ENCODE measurements around the gene SERINC3. TPM values are rescaled to one million over a fixed set of nuclear protein-coding genes. Genes with fewer than 3 reads are reported as not detected.
A peak's percentile ranks its signal among the peaks of the same experiment; 100 is the strongest.

The SERINC3 gene
- polyA plus RNA-seq, 1 donor (not counting 4 experiments of a cell fraction or from before 2014, with no cell fraction given) = 118 TPM

- dilution Hi-C loops (cut with MboI; ENCODE audit: extremely low pct_ligation_motif_present, low sequenced_read_pairs) = no loop called here
- H3K4me2 ChIP-seq (ENCODE audit: control insufficient read depth, extremely low read depth, insufficient read depth, low read depth, low read length) = no peak overlapping the region
- TF ChIP-seq, protein P1, sequence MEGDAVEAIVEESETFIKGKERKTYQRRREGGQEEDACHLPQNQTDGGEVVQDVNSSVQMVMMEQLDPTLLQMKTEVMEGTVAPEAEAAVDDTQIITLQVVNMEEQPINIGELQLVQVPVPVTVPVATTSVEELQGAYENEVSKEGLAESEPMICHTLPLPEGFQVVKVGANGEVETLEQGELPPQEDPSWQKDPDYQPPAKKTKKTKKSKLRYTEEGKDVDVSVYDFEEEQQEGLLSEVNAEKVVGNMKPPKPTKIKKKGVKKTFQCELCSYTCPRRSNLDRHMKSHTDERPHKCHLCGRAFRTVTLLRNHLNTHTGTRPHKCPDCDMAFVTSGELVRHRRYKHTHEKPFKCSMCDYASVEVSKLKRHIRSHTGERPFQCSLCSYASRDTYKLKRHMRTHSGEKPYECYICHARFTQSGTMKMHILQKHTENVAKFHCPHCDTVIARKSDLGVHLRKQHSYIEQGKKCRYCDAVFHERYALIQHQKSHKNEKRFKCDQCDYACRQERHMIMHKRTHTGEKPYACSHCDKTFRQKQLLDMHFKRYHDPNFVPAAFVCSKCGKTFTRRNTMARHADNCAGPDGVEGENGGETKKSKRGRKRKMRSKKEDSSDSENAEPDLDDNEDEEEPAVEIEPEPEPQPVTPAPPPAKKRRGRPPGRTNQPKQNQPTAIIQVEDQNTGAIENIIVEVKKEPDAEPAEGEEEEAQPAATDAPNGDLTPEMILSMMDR (optimal IDR thresholded peaks at IDR 0.05 in 1 of 3, IDR thresholded peaks at IDR 0.05 in 1 of 3, conservative IDR thresholded peaks at IDR 0.05 in 1 of 3; ENCODE audit: extremely low read depth in 1 of 3, insufficient read depth in 2 of 3, low read length in 3 of 3) = no peak
- TF ChIP-seq EZH2 (IDR thresholded peaks at IDR 0.05; ENCODE audit: low read length) = no peak
- FAIRE-seq (no peak), DNase-seq (ENCODE audit: low read depth, low spot score) (no peak)
- H3K36me3 ChIP-seq (ENCODE audit: control insufficient read depth in 2 of 2, extremely low read depth in 1 of 2, insufficient read depth in 2 of 2, low read length in 2 of 2) = peaks cover 23 to 40% of the 10 kb centered on the region in 2 experiments
- H3K79me2 ChIP-seq (ENCODE audit: control insufficient read depth, insufficient read depth, low read length) = no peaks in the 10 kb centered on the region
- no peaks in the 10 kb centered on the region for H3K9me3 ChIP-seq (ENCODE audit: control insufficient read depth, low read depth, low read length)
- no peaks in the 10 kb centered on the region for H3K9me1 ChIP-seq (ENCODE audit: control insufficient read depth, extremely low read depth, insufficient read depth, low read length)
- H3K4me1 ChIP-seq (ENCODE audit: control insufficient read depth, extremely low read depth, insufficient read depth, low read length) = peaks cover 39% of the 10 kb centered on the region
- H4K20me1 ChIP-seq (ENCODE audit: control insufficient read depth, extremely low read depth, insufficient read depth, low read length) = no peaks in the 10 kb centered on the region
- peak overlapping the region; percentile 100 for H3K27ac ChIP-seq (ENCODE audit: control insufficient read depth, insufficient read depth, low read length)
- H2AFZ ChIP-seq (ENCODE audit: control insufficient read depth, low read length) = no peak overlapping the region
- no peaks in the 10 kb centered on the region for H3K27me3 ChIP-seq (ENCODE audit: control insufficient read depth, extremely low read depth, insufficient read depth, low read length)
- H3K4me3 ChIP-seq (ENCODE audit: control insufficient read depth in 2 of 3, extremely low read depth in 1 of 3, insufficient read depth in 2 of 3, low read depth in 1 of 3, low read length in 3 of 3) = no peak overlapping the region
- peak overlapping the region; percentile 63 for H3K9ac ChIP-seq (ENCODE audit: control insufficient read depth, extremely low read depth, insufficient read depth, low read length)
Observed at GRCh38 chr20:44497761-44498160, 24.1 kb downstream of the SERINC3 start.

- no peaks in the 10 kb centered on the region for H3K79me2 ChIP-seq (ENCODE audit: control insufficient read depth, insufficient read depth, low read length)
- no peaks in the 10 kb centered on the region for H3K9me1 ChIP-seq (ENCODE audit: control insufficient read depth, extremely low read depth, insufficient read depth, low read length)
- H4K20me1 ChIP-seq (ENCODE audit: control insufficient read depth, extremely low read depth, insufficient read depth, low read length) = no peaks in the 10 kb centered on the region
- peak overlapping the region in 2 of 3 experiments; percentile 35 to 38 for H3K4me3 ChIP-seq (ENCODE audit: control insufficient read depth in 2 of 3, extremely low read depth in 1 of 3, insufficient read depth in 2 of 3, low read depth in 1 of 3, low read length in 3 of 3)
- H3K27ac ChIP-seq (ENCODE audit: control insufficient read depth, insufficient read depth, low read length) = peak overlapping the region; percentile 100
- H3K4me1 ChIP-seq (ENCODE audit: control insufficient read depth, extremely low read depth, insufficient read depth, low read length) = peaks cover 39% of the 10 kb centered on the region
- H3K4me2 ChIP-seq (ENCODE audit: control insufficient read depth, extremely low read depth, insufficient read depth, low read depth, low read length) = peak overlapping the region; percentile 89
- peaks cover 22 to 42% of the 10 kb centered on the region in 2 experiments for H3K36me3 ChIP-seq (ENCODE audit: control insufficient read depth in 2 of 2, extremely low read depth in 1 of 2, insufficient read depth in 2 of 2, low read length in 2 of 2)
- FAIRE-seq = peak; percentile 86
- no peaks in the 10 kb centered on the region for H3K27me3 ChIP-seq (ENCODE audit: control insufficient read depth, extremely low read depth, insufficient read depth, low read length)
- H3K9me3 ChIP-seq (ENCODE audit: control insufficient read depth, low read depth, low read length) = no peaks in the 10 kb centered on the region
- H3K9ac ChIP-seq (ENCODE audit: control insufficient read depth, extremely low read depth, insufficient read depth, low read length) = peak overlapping the region; percentile 84
- peak; percentile 91 for DNase-seq (ENCODE audit: low read depth, low spot score)
- dilution Hi-C loops (cut with MboI; ENCODE audit: extremely low pct_ligation_motif_present, low sequenced_read_pairs) = no loop called here
- H2AFZ ChIP-seq (ENCODE audit: control insufficient read depth, low read length) = no peak overlapping the region
- TF ChIP-seq EZH2 (IDR thresholded peaks at IDR 0.05; ENCODE audit: low read length) = no peak
- TF ChIP-seq, protein P1 (optimal IDR thresholded peaks at IDR 0.05 in 1 of 3, IDR thresholded peaks at IDR 0.05 in 1 of 3, conservative IDR thresholded peaks at IDR 0.05 in 1 of 3; ENCODE audit: extremely low read depth in 1 of 3, insufficient read depth in 2 of 3, low read length in 3 of 3) = no peak
Observed at GRCh38 chr20:44496976-44497375, 24.9 kb downstream of the SERINC3 start.
